DMS153 treated with DMSO at 0.1 percent for 48 hours (cell line): Measurements from ENCODE around the gene DNAJB8.

Experiments
- DNase-seq: peaks from one replicate; lab custom pipeline; 2025; ENCODE audit not compliant: unreplicated experiment; lab: John Stamatoyannopoulos, UW

Gene DNAJB8

DNA sequence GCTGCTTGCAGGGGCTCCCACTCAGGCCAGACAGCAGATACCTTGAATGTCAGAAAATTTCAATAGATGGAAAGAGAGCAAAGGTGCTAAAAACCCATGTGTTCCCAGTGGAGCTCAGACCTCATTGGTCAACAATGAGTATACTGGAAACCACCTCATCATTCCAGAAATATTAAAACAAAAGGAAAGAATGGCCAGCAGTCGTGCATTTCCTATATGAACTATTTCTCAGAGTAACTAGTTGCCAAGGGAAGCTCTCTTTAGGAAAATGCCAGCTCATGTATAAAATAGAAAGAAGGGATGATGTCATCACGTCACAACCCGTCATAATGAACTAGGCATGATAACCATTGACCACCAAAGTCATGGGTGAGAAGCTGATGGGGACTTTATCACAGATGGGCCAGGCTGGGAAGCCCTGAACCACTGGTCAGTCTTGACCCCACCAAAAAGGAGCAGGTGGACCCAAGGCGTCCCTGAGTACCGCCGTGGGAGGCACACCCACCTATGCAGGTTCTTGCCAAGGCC is 17.5 kb downstream of the DNAJB8 start:
- DNase-seq, result no peak

DNA sequence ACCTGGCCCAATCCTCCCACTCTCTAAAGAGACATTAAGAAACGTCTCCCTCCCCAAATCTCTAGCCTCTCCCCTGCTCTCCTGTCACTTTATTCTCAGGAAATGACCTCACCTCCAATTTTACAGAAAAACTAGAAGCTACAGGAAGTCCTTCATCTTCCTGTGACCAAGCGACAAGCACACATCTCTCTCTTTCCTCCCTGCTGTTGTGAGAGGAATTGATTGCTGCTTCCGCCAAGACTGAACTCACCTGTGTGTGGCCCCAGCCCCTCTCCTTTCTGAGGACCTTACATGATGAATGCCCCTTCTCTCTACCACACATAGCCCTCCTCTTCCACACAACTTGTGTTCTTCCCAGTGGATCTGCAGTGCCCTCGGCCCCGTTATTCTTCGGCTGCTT is 18.2 kb downstream of the DNAJB8 start:
- no peak for DNase-seq

DNA sequence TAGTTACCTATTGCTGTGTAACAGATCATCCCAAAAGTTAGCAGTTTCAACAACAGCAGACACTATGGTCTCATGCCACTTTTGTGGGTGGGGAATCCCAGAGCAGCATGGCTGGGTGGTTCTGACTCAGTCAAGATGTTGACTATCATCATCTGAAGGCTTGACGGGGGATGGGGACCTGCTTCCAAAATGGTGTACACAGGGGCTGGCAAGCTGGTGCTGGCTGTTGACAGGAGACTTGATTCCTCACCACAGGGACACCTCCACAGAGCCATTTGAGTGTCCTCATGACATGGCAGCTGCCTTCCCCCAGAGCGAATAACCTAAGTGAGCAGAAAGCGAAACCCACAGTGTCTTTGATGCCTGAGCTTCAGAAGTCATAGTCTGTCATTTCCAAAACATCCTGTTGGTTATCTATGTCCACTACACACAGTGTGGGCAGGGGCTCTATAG is 19.1 kb downstream of the DNAJB8 start:
- DNase-seq, result no peak

DNA sequence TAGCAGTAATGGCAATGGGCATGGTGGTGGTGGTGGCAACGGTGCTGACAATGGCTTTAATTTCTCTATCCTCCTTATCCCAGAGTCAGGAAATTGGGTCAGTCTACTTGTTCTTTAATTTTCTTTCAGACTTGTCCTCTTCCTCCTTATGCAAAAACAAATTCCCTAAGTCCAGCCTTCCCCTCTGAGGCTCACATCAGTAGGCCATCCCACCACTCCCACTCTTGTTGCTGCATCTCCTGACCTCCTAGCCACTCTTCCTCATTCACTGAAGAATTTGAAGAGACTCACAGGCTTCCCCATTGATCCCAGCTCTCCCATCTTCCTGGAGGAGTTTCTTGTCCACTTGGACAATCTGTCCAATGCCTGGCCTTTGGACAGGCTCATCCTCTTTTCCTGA is 19.9 kb downstream of the DNAJB8 start:
- DNase-seq, result no peak

GRCh38 chr3:128445357-128445756 is 21.3 kb downstream of the DNAJB8 start:
- no peak for DNase-seq

DNA sequence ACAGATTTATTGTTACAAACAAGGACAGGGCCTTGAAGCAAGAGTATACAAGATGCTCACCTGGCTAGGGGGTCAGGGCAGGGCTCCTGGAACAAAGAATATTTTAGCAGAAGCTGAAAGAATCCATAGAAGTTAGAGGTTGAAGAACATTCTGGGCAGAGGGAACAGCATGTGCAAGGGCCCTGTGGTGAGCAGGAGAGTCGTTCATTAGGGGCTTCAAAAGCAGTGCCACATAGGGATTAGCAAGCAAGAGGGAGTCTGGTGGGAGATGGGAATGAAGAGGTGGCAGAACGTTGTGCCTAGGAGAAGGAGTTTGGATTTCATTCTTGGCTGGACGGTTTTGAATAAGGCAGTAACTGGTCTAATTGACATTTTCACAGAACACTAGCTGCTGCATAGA is 22.9 kb downstream of the DNAJB8 start:
- DNase-seq, result no peak

DNA sequence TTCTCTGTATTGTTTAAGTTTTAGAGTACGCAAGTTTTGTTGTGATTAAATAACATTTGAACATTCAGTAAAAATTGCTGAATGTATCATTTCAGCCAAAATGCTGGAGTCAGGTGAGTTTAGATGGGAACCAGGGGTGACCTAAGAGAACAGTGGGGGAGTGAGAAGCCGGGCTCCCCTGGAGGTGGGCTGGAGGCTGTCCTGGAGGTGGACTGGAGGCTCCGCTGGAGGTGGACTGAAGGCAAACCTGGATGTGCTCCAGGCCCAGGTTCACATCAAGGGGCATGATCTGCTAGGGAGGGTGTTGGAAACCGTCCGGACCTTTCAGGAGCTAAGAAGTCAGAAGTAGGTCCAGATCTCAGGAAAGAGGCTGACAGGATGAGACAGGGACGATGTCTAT is 23.7 kb downstream of the DNAJB8 start:
- no peak for DNase-seq

- no peak for DNase-seq
Observed at GRCh38 chr3:128442070-128442469, 24.6 kb downstream of the DNAJB8 start.

GRCh38 chr3:128439226-128439625 is 27.5 kb downstream of the DNAJB8 start:
- no peak for DNase-seq

GRCh38 chr3:128438488-128439072 is 28.1 kb downstream of the DNAJB8 start:
- DNase-seq, result no peak

DNA sequence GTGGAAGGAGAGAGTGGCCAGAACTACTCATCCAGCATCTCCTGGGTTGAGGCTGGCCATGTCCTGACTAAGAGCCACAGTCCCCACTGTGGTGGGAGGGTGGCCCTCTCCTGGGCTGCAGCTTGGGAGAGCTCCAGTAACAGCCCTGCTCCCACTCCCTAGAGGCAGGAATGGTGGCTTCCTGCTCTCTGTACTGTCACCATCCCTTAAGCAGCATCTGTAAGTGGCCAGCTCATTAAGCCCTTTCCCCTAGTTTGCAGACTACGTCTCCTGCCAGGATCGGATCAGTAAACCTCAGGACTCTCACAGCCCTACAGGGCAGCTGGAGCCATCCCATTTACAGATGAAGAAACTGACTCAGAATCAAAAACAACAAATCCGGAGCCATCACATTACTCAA is 30.5 kb downstream of the DNAJB8 start:
- no peak for DNase-seq

DNA sequence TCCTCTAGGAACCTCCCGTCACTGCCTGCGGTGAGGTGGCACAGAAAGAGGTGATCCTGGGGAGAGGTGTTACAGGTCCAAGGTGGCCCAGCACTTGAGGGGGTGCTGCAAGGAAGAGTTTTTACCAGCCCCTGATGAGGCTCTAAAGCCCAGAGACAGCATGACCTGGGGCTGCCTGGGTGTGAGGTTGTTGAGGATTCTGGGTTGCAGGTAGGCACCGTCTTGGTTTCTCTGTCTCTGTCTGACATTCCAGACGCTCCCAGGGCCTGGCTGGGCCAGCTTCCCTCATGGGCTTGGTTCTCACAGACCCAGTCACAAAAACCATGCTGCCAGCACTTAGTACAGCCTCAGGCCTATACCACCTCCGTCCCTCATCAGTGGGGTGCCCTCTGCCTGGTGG is 31.1 kb downstream of the DNAJB8 start:
- no peak for DNase-seq

GRCh38 chr3:128435058-128435457 is 31.6 kb downstream of the DNAJB8 start:
- DNase-seq, result no peak

- DNase-seq, result no peak
Observed at GRCh38 chr3:128434524-128434923, 32.2 kb downstream of the DNAJB8 start.

DNA sequence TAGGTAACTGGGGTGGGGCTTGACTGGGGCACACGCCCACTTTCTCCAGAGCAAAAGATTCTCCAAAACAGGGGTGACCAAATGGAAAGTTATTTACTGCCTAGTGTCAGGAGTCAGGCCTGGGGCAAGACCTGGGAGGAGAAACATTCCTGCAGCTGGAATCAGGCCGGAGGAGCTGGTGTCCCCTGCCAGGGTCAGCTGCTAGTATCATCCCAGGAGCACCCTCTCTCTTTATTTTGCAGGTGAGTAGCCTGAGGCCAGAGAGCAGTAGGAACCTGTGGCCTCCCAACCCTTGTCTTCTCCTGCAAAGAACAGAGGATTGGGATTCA is 32.9 kb downstream of the DNAJB8 start:
- no peak for DNase-seq

GRCh38 chr3:128432971-128433836 is 33.5 kb downstream of the DNAJB8 start:
- peak; percentile 12 for DNase-seq

DNA sequence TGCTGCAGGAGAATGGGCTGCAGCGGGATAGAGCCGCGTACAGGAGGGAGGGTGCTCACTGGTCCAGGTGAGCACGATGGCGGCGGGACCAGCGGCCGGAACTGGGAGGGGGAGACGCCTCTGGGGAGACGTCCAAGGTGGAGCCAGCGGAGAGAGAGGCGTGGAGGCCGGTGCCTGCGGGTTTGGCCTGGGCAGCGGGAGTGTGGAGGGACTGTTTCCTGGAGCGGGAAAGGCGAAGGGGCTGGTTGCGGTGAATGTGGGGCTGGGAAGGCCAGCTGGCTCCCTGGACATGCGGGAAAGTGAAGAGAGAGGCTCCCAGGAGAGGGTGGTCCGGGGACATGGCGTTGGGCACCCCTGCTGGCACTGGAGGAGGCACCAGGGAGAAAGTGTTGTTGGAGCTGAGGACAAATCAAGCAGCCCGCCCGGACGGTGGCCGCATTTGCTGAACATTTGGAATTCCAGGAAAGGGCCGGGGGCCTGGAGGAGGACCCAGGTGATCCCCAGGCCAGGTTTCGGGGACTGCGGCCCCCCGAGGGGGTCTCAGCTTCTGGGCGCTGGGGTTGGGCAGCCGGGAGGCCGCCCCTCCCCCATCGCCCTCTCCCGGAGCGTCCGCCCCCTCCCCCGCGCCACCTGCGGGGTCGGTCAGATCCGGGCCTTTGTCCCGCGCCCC is 34.3 kb downstream of the DNAJB8 start:
- peak; percentile 10 for DNase-seq

DNA sequence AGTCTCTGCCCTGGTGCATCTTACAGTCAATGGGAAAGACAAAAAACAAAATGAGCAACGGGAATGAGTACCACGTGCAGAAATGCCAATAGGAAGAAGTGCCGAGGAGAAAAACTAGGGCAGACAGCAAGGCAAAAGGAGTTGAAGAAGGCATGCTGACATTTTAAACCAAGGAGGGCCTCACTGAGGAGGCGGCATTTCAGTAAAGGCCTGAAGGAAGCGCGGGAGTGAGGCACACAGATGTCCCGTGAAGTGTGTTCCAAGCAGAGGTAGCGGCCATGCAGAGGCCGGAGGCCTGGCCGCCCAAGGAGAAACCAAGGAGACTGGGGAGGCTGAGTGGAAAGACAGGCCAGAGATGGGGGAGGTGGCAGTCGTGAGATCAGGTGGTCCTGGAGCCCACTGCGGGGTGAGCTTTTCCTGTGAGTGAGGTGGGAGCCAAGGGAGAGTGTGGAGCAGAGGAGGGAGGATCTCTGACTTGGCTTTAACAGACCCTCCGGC is 34.8 kb downstream of the DNAJB8 start:
- DNase-seq, result no peak

DNA sequence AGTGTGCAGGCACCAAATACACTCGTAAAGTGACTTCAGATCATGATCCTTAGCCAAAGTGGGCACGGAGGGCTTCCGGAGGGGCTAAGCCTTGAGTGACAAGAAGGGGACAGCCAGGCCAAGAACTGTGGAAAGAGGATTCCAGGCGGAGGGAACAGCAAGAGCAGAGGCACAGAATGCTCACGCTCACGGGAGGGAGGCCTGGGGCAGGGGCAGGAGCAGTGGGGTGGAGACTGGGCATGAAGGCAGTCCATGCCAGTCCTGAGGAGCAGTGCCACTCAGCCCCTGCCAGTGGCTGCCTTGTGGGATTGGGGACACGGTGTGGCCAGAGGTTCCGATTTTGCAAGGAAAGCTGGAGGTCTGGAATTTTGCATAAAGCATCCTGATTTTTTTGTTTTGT is 36.0 kb downstream of the DNAJB8 start:
- DNase-seq, result no peak

DNA sequence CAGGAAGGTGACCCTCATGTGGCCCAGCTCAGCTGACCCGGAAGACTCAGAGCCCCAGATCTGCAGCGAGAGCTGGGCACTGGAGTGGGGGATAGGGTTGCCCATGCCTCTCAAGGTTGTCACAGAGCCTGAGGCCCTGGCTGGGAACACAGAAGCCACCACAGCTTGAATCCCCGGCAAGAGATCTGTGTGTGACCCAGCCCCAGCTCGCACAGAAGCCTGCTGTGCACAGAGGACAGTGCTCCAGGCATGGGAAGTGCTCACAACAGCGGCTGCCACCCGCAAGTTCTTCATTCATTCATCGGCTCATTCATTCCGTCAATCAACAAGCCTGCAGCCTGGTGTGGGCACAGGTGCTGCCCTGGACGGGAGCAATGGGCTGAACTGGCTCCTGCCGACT is 36.4 kb downstream of the DNAJB8 start:
- no peak for DNase-seq

DNA sequence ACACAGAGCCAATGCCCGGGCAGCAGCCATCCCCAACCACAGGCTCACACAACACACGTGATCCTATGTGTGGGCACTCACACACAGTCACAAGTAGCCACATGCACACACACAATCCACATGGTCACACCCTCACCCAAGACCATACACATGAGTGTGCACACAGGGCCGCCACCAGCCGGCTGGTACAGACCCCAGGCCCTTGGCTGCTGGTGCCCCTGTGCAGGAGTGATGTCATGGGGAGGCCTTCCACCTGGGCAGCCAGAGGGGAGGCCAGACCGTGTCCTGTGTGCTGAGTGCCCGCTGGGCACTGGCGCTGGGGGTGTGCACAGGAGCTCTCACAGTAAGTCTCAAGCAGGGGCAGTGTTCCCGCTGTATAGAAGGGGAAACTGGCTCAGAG is 36.9 kb downstream of the DNAJB8 start:
- DNase-seq, result no peak

GRCh38 chr3:128429275-128429674 is 37.4 kb downstream of the DNAJB8 start:
- DNase-seq, result no peak
